Uterus (tissue), 2 donors: ENCODE data around the gene MAPK8IP2.

Source experiments
- POLR2A ChIP-seq, 2 donors: fragments of 450-650 bp; IDR thresholded peaks; one replicate each; pipeline ENCODE4 v1.6.1; 2016; ENCODE audit warnings: antibody characterized with exemption in 2 of 2, mild to moderate bottlenecking in 1 of 2, moderate library complexity in 1 of 2
- TF ChIP-seq, protein P1 (sequence below), 4 experiments: fragments of 200-600 bp in 2 of 4; fragments of 450-650 bp in 2 of 4; sonication (generic) in 2 of 4; IDR thresholded peaks; one replicate each; pipeline ENCODE4 v1.5.1; 2016 to 2019; ENCODE audit warnings: antibody characterized with exemption in 4 of 4, mild to moderate bottlenecking in 2 of 4, moderate library complexity in 1 of 4

DNA sequence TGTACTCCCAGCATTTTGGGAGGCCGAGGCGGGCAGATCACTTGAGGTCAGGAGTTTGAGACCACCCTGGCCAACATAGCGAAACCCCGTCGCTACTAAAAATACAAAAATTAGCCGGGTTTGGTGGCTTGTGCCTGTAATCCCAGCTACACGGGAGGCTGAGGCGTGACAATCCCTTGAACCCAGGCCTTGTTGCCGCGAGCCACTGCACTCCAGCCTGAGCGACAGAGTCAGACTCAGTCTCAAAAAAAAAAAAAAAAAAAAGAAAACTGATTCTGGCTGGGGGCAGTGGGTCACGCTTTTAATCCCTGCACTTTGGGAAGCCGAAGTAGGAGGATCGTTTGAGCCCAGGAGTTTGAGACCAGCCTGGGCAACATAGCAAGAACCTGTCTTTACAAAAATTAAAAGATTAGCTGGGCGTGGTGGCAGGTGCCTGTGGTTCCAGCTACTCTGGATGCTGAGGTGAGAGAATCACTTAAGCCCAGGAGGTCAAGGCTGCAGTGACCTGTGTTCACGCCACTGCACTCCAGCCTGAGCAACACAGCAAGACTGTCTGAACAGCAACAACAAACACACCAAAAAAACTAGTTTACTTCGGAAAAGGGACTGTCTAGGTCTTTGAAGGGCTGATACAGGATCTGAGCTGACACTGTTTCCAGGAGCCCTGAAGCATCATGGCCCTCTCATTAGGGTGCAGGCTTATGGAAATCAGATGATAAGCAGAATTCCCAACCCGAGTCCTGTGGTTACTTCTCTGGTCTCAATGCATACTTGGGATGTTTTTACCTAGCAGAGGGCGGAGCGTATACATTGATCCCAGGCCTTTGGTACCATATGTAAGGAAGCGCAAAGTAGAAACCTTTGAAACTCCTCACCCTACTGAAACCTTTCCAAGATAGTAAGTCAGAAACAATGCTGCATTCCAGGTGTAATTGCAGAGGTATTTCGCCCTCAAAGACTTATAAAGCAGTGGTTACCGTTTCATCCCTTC is 16.2 kb upstream of the MAPK8IP2 start:
- TF ChIP-seq, protein P1, sequence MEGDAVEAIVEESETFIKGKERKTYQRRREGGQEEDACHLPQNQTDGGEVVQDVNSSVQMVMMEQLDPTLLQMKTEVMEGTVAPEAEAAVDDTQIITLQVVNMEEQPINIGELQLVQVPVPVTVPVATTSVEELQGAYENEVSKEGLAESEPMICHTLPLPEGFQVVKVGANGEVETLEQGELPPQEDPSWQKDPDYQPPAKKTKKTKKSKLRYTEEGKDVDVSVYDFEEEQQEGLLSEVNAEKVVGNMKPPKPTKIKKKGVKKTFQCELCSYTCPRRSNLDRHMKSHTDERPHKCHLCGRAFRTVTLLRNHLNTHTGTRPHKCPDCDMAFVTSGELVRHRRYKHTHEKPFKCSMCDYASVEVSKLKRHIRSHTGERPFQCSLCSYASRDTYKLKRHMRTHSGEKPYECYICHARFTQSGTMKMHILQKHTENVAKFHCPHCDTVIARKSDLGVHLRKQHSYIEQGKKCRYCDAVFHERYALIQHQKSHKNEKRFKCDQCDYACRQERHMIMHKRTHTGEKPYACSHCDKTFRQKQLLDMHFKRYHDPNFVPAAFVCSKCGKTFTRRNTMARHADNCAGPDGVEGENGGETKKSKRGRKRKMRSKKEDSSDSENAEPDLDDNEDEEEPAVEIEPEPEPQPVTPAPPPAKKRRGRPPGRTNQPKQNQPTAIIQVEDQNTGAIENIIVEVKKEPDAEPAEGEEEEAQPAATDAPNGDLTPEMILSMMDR (IDR thresholded peaks at IDR 0.05), result no peak
- no peak for TF ChIP-seq POLR2A (IDR thresholded peaks at IDR 0.05)
